Breast epithelium (tissue), 4 donors: ENCODE data around the gene SLC22A13. TPM values are rescaled to one million over a fixed set of nuclear protein-coding genes. Genes with fewer than 3 reads are reported as not detected.

Experiments
- DNase-seq, 2 donors: peaks; one replicate each; pipeline ENCODE4 v3.0.0-alpha.2; 2019; ENCODE audit warnings: low spot score in 2 of 2
- H3K27ac ChIP-seq, 2 donors: fragments of 200-600 bp; sonication (generic) in 1 of 2; one replicate each; pipeline ENCODE4 v1.5.1; 2016 to 2019; ENCODE audit warnings: mild to moderate bottlenecking in 1 of 2
- H3K27me3 ChIP-seq, 2 donors: fragments of 200-600 bp; sonication (generic) in 1 of 2; one replicate each; pipeline versions ENCODE4 v1.5.1 to v1.6.0; 2017 to 2019; ENCODE audit warnings: control low read depth in 1 of 2, mild to moderate bottlenecking in 1 of 2
- H3K36me3 ChIP-seq: fragments of 200-600 bp; one replicate; pipeline ENCODE4 v1.5.1; 2019
- H3K4me1 ChIP-seq, 2 donors: fragments of 200-600 bp; sonication (generic); one replicate each; pipeline ENCODE4 v1.5.1; 2016 to 2019; ENCODE audit warnings: control low read depth in 1 of 2
- H3K4me3 ChIP-seq, 3 donors: fragments of 200-600 bp; sonication (generic); 1 replicate in 2 of 3; 2 replicates in 1 of 3; pipeline ENCODE4 v1.5.1; 2016 to 2019; ENCODE audit warnings: mild to moderate bottlenecking in 3 of 3, moderate library complexity in 2 of 3
- H3K9me3 ChIP-seq, 2 donors: fragments of 200-600 bp; sonication (generic) in 1 of 2; one replicate each; pipeline ENCODE4 v1.5.1; 2016 to 2019; ENCODE audit warnings: control low read depth in 1 of 2
- CTCF ChIP-seq, 3 donors: fragments of 450-650 bp; IDR thresholded peaks; one replicate each; pipeline ENCODE4 v1.5.1; 2016 to 2017; ENCODE audit warnings: antibody characterized with exemption in 3 of 3, mild to moderate bottlenecking in 3 of 3, moderate library complexity in 3 of 3
- POLR2A ChIP-seq: fragments of 450-650 bp; IDR thresholded peaks from one replicate; pipeline ENCODE4 v1.6.1; 2016; ENCODE audit warnings: antibody characterized with exemption, mild to moderate bottlenecking, moderate library complexity
- POLR2AphosphoS5 ChIP-seq, 3 donors: sonication (generic); formaldehyde crosslinking; IDR thresholded peaks; one replicate each; pipeline ENCODE4 v1.6.1; 2017; ENCODE audit warnings: antibody characterized with exemption in 3 of 3
- intact Hi-C: fragments of 100-400 bp; cut with DNase I; formaldehyde crosslinking; loops from one replicate; pipeline ENCODE4 v1.15.1; 2023; ENCODE audit warnings: low total_unique reads
- total RNA-seq, 3 donors: library from RNA; depleted of rRNA; stranded (reverse); fragments of >200 nt; gene quantifications; one replicate each; pipeline ENCODE4 v1.1.0, GENCODE V29; 2016

The SLC22A13 gene
- total RNA-seq, 3 donors from 2014 or later, result 0.48 to 0.59 TPM; not detected in 1

DNA sequence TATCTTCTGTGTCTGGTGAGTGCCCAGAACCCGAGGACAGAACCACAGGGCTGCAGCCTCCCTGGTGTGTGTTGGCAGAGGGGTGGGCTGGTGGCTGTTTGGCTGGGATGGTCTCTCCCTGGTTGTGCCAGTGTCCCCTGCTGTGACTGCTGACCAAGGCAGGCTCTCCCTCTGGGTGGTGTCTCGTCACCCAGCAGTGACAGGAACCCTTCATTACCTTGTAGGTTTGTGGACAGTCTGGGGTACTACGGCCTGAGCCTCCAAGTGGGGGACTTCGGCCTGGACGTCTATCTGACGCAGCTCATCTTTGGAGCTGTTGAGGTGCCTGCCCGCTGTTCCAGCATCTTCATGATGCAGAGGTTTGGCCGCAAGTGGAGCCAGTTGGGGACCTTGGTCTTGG is 10.0 kb downstream of the SLC22A13 start:
- intact Hi-C loops, result loop anchor here (1.0 kb wide), 1 partner anchor 39 kb away; no protein-coding TSS in a partner anchor

GRCh38 chr3:38276081-38276916 is 10.7 kb downstream of the SLC22A13 start:
- intact Hi-C loops, result loop anchor here (1.0 kb wide), 1 partner anchor 38 kb away; no protein-coding TSS in a partner anchor
- TF ChIP-seq POLR2AphosphoS5 (IDR thresholded peaks at IDR 0.05), result no peak
- no peak for TF ChIP-seq CTCF (IDR thresholded peaks at IDR 0.05)
- TF ChIP-seq POLR2A, result no peak
- no peak overlapping the region for H3K4me3 ChIP-seq
- no peaks in the 10 kb centered on the region for H3K27me3 ChIP-seq
- no peak overlapping the region for H3K27ac ChIP-seq
- no peak for DNase-seq
- H3K9me3 ChIP-seq, result no peaks in the 10 kb centered on the region
- H3K4me1 ChIP-seq, result no peaks in the 10 kb centered on the region
- H3K36me3 ChIP-seq, result no peaks in the 10 kb centered on the region

More for the DNA sequence above, 10.0 kb downstream of the SLC22A13 start:
- Histone ChIP-seq H3K4me1 (no peaks in the 10 kb centered on the region), H3K4me3 (no peak overlapping the region), H3K27ac (no peak overlapping the region), H3K27me3 (no peaks in the 10 kb centered on the region), H3K36me3 (no peaks in the 10 kb centered on the region), H3K9me3 (no peaks in the 10 kb centered on the region)
- no peak for TF ChIP-seq CTCF (IDR thresholded peaks at IDR 0.05)
- no peak for TF ChIP-seq POLR2A
- TF ChIP-seq POLR2AphosphoS5 (IDR thresholded peaks at IDR 0.05), result no peak
- DNase-seq, result no peak

DNA sequence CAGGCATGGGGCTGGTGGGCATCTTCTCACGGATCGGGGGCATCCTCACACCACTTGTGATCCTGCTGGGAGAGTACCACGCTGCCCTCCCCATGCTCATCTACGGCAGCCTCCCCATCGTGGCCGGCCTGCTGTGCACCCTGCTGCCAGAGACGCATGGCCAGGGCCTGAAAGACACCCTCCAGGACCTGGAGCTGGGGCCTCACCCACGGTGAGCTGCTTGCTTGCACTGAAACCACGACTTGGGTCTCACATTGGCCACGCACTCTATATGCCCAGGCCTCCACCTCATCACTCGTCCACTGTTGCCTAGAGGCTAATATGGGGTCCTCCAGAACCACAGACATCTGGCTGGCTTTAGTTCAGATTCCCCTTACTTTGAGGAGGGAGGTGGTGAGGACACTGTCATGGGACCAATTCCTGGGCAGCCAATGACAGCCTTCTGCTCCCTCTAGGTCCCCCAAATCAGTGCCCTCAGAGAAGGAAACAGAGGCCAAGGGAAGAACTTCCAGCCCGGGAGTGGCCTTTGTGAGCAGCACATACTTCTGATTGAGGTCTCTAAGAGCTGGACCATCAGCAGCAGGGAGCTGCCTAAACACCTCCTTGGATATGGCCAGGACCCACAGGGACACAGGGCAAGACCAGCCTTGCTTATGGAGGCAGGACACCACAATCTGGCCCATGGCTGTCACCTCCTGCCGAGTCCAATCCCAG is 11.5 kb downstream of the SLC22A13 start:
- no peaks in the 10 kb centered on the region for H3K9me3 ChIP-seq
- TF ChIP-seq POLR2AphosphoS5 (IDR thresholded peaks at IDR 0.05), result no peak
- TF ChIP-seq CTCF (IDR thresholded peaks at IDR 0.05), result no peak
- no peak for TF ChIP-seq POLR2A
- H3K36me3 ChIP-seq, result no peaks in the 10 kb centered on the region
- no peak overlapping the region for H3K4me3 ChIP-seq
- intact Hi-C loops, result loop anchor here (1.0 kb wide), 1 partner anchor 37 kb away; no protein-coding TSS in a partner anchor
- no peak overlapping the region for H3K27ac ChIP-seq
- DNase-seq, result no peak
- H3K4me1 ChIP-seq, result no peaks in the 10 kb centered on the region
- H3K27me3 ChIP-seq, result no peaks in the 10 kb centered on the region

DNA sequence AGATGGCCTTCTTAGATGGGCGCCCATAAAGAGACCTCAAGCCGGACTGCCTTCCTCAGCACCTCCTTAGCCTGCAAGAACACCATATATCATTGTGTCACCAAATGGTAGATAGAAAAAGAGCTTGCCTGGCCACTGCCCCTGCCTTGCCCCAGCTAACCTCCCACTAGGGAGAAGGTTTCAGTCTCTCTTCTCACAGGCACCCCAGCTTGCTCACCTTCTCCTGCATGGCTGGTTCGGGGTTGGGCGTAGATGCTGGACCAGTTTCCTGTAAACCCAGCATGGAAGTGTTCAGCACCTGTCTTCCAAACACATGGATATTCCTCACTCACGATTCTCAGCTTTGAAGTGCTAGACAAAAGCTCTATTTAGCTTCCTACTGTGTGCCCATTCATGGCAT is 13.2 kb downstream of the SLC22A13 start:
- no peaks in the 10 kb centered on the region for H3K27me3 ChIP-seq
- no peaks in the 10 kb centered on the region for H3K4me1 ChIP-seq
- DNase-seq, result no peak
- H3K9me3 ChIP-seq, result no peaks in the 10 kb centered on the region
- no peak overlapping the region for H3K4me3 ChIP-seq
- no peaks in the 10 kb centered on the region for H3K36me3 ChIP-seq
- intact Hi-C loops, result no loop called here
- no peak for TF ChIP-seq CTCF (IDR thresholded peaks at IDR 0.05)
- no peak for TF ChIP-seq POLR2A
- no peak for TF ChIP-seq POLR2AphosphoS5 (IDR thresholded peaks at IDR 0.05)
- no peak overlapping the region for H3K27ac ChIP-seq
